Measurements from ENCODE around the gene ATP6V0C. TPM values are rescaled to one million over a fixed set of nuclear protein-coding genes. Genes with fewer than 3 reads are reported as not detected.

The ATP6V0C gene
- total and polyA plus RNA-seq, 2 of the 13 experiments (the other 11 are each of a cell fraction or from before 2014, with no cell fraction given): 10.4 to 20.1 TPM

GRCh38 chr16:2529961-2530628, 16.3 kb downstream of the ATP6V0C start:
- intact Hi-C loops (cut with micrococcal nuclease; ENCODE audit: unreplicated experiment) (no loop called here), in situ Hi-C loops (cut with HindIII; ENCODE audit: extremely low pct_ligation_motif_present, low pct_unique_long_range_greater_than_20kb) (no loop called here)
- 96% methylated on average over 12 of the region's 15 CpGs for WGBS (ENCODE audit: low lambda C conversion rate)
- peaks cover 17% of the 10 kb centered on the region for H3K79me2 ChIP-seq (ENCODE audit: insufficient read depth, low read length)
- DNase-seq (ENCODE audit: low spot score) (no peak), FAIRE-seq (no peak), ATAC-seq (no peak)
- H3K4me1 ChIP-seq (ENCODE audit: insufficient read depth, low read length): peaks cover 58% of the 10 kb centered on the region
- TF ChIP-seq PHF5A (CRISPR knock-in tag; IDR thresholded peaks at IDR 0.05; ENCODE audit: low read depth, unreplicated experiment) (no peak), RBFOX2 (IDR thresholded peaks at IDR 0.05; ENCODE audit: low read depth, low read length) (0 out of 2 replicates have a peak, but pooled peaks have one; percentile 44), AGO2 (optimal IDR thresholded peaks at IDR 0.05; ENCODE audit: low read depth, low read length) (peak; percentile 22)
- ChIA-PET POLR2A (interaction anchor here (1.2 to 1.3 kb wide), 2 partner anchors 10 to 17 kb away, joined by 3 to 10 read pairs; partner anchors contain the start of gene AMDHD2), CTCF (ENCODE audit: low intra/inter-chr PET ratio, low total read pairs) (no interaction called here)
- no peak overlapping the region for H2AFZ ChIP-seq (ENCODE audit: low read length)
- H3K9ac ChIP-seq (ENCODE audit: insufficient read depth, low read depth, low read length): no peak overlapping the region
- H3K4me2 ChIP-seq (ENCODE audit: low read depth, low read length): no peak overlapping the region
- H3K27ac ChIP-seq (ENCODE audit: extremely low read length, insufficient read depth, low read length): peak overlapping the region; percentile 33
- no peak overlapping the region for H3K4me3 ChIP-seq (replicated peaks in 1 of 3; ENCODE audit: insufficient read depth in 1 of 3, low read depth in 2 of 3, low read length in 3 of 3)
- H4K20me1 ChIP-seq (ENCODE audit: insufficient read depth, low read length): no peaks in the 10 kb centered on the region
- H3K27me3 ChIP-seq (ENCODE audit: control insufficient read depth in 1 of 2, insufficient read depth in 2 of 2, low read length in 2 of 2): no peaks in the 10 kb centered on the region
- H3K36me3 ChIP-seq (replicated peaks in 1 of 2; ENCODE audit: control insufficient read depth in 1 of 2, insufficient read depth in 2 of 2, low read length in 2 of 2): peaks cover 12 to 39% of the 10 kb centered on the region in 2 experiments
- no peaks in the 10 kb centered on the region for H3K9me3 ChIP-seq (ENCODE audit: low read length)
- BruUV-seq (replicated peaks): no TSS peak

- no peaks in the 10 kb centered on the region for H4K20me1 ChIP-seq (ENCODE audit: insufficient read depth, low read length)
These were observed 17.0 kb downstream of the ATP6V0C start for GRCh38 chr16:2530629-2531318.

More at GRCh38 chr16:2530629-2531318, 17.0 kb downstream of the ATP6V0C start:
- POLR2A ChIA-PET: interaction anchor here (1.2 to 1.3 kb wide), 2 partner anchors 10 to 18 kb away, joined by 3 to 10 read pairs; partner anchors contain the start of gene AMDHD2
- Histone ChIP-seq H3K9ac (ENCODE audit: insufficient read depth, low read depth, low read length) (peak overlapping the region; percentile 56; the same call in 1 of the 2 replicates), H3K4me2 (ENCODE audit: low read depth, low read length) (no peak overlapping the region), H3K27ac (ENCODE audit: extremely low read length, insufficient read depth, low read length) (peak overlapping the region; percentile 65), H3K4me1 (ENCODE audit: insufficient read depth, low read length) (peaks cover 59% of the 10 kb centered on the region), H3K4me3 (replicated peaks in 1 of 3; ENCODE audit: insufficient read depth in 1 of 3, low read depth in 2 of 3, low read length in 3 of 3) (no peak overlapping the region), H3K27me3 (ENCODE audit: control insufficient read depth in 1 of 2, insufficient read depth in 2 of 2, low read length in 2 of 2) (no peaks in the 10 kb centered on the region), H3K79me2 (ENCODE audit: insufficient read depth, low read length) (peaks cover 15% of the 10 kb centered on the region), H2AFZ (ENCODE audit: low read length) (no peak overlapping the region), H3K36me3 (replicated peaks in 1 of 2; ENCODE audit: control insufficient read depth in 1 of 2, insufficient read depth in 2 of 2, low read length in 2 of 2) (peaks cover 12 to 38% of the 10 kb centered on the region in 2 experiments), H3K9me3 (ENCODE audit: low read length) (no peaks in the 10 kb centered on the region)
- WGBS (ENCODE audit: low lambda C conversion rate): 93% methylated on average over 7 of the region's 14 CpGs
- no TSS peak for BruUV-seq (replicated peaks)
- ATAC-seq (no peak), DNase-seq (ENCODE audit: low spot score) (no peak), FAIRE-seq (no peak)
- no peak for TF ChIP-seq LBX2 (CRISPR knock-in tag; IDR thresholded peaks at IDR 0.05; ENCODE audit: borderline replicate concordance)
- TF ChIP-seq REPIN1 (CRISPR knock-in tag; IDR thresholded peaks at IDR 0.05; ENCODE audit: borderline replicate concordance, low read depth): 0 out of 2 replicates have a peak, but pooled peaks have one; percentile 6
- peak; percentile 9; the same call in 1 of the 2 replicates for TF ChIP-seq BORCS8-MEF2B (CRISPR knock-in tag; IDR thresholded peaks at IDR 0.05)
- TF ChIP-seq POLR2A (IDR thresholded peaks at IDR 0.05; ENCODE audit: insufficient read depth in 1 of 2, low read depth in 2 of 2, low read length in 2 of 2): peak in 1 of 2 experiments; percentile 43; a peak in 1 of 4 replicates
- peak; percentile 24; the same call in 1 of the 2 replicates for TF ChIP-seq BATF2 (CRISPR knock-in tag; IDR thresholded peaks at IDR 0.05)
- TF ChIP-seq PCBP1 (IDR thresholded peaks at IDR 0.05; ENCODE audit: borderline replicate concordance, low read depth, low read length): 0 out of 2 replicates have a peak, but pooled peaks have one; percentile 4
- 0 out of 2 replicates have a peak, but pooled peaks have one; percentile 29 for TF ChIP-seq PAF1 (CRISPR knock-in tag; IDR thresholded peaks at IDR 0.05)
- TF ChIP-seq NFIC (IDR thresholded peaks at IDR 0.05; ENCODE audit: low read length): no peak
- peak; percentile 69 for TF ChIP-seq AGO2 (optimal IDR thresholded peaks at IDR 0.05; ENCODE audit: low read depth, low read length)
- no peak for TF ChIP-seq EZH2 (conservative IDR thresholded peaks at IDR 0.05; ENCODE audit: low read depth, low read length)
- in situ Hi-C loops (cut with HindIII; ENCODE audit: extremely low pct_ligation_motif_present, low pct_unique_long_range_greater_than_20kb) (no loop called here), intact Hi-C loops (cut with micrococcal nuclease; ENCODE audit: unreplicated experiment) (no loop called here)
- CTCF ChIA-PET (ENCODE audit: low intra/inter-chr PET ratio, low total read pairs): no interaction called here
